A673 (cell line): ENCODE results near the gene RBM12. TPM values are rescaled to one million over a fixed set of nuclear protein-coding genes. Genes with fewer than 3 reads are reported as not detected.

Experiments
- BruUV-seq: library from RNA; stranded (reverse); fragments of 400-500 nt; replicated peaks from 2 replicates; lab custom pipeline; 2021; lab: Mats Ljungman, UMichigan
- CTCF ChIA-PET: fragments of 300-600 bp; sonication (Branson Sonifier 250); formaldehyde crosslinking; loops from one replicate; lab custom pipeline; 2022; ENCODE audit warnings: antibody characterized with exemption; lab: Charles Lee
- POLR2A ChIA-PET: fragments of 300-600 bp; sonication (Branson Sonifier 250); formaldehyde crosslinking; loops from one replicate; lab custom pipeline; 2022; ENCODE audit warnings: antibody characterized with exemption; ENCODE audit not compliant: low non-redundant PET; lab: Charles Lee
- DNase-seq: peaks from one replicate; pipeline ENCODE4 v3.0.0-alpha.2; 2015; ENCODE audit warnings: low spot score
- H3K27ac ChIP-seq: fragments of 200-600 bp; sonication (generic); 2 replicates; pipeline ENCODE4 v1.5.1; 2016; ENCODE audit warnings: mixed run types, low read depth, mild to moderate bottlenecking, mixed read lengths, antibody characterized with exemption, low read length; ENCODE audit not compliant: poor library complexity, severe bottlenecking
- H3K27me3 ChIP-seq: fragments of 200-600 bp; sonication (generic); replicated peaks from 2 replicates; pipeline ENCODE4 v1.6.1; 2017; ENCODE audit warnings: mixed run types, low read depth, mild to moderate bottlenecking, mixed read lengths, antibody characterized with exemption, low read length; ENCODE audit not compliant: insufficient read depth, poor library complexity
- H3K36me3 ChIP-seq: fragments of 200-600 bp; sonication (generic); 2 replicates; pipeline ENCODE4 v1.6.1; 2016; ENCODE audit warnings: mixed run types, mild to moderate bottlenecking, mixed read lengths, antibody characterized with exemption, low read length; ENCODE audit not compliant: insufficient read depth, poor library complexity, severe bottlenecking
- H3K4me1 ChIP-seq: fragments of 200-600 bp; sonication (generic); 2 replicates; pipeline ENCODE4 v1.6.1; 2017; ENCODE audit warnings: mixed run types, mild to moderate bottlenecking, mixed read lengths, antibody characterized with exemption, low read length; ENCODE audit not compliant: insufficient read depth, poor library complexity, severe bottlenecking
- H3K4me3 ChIP-seq: fragments of 200-600 bp; sonication (generic); 2 replicates; pipeline ENCODE4 v1.5.1; 2016; ENCODE audit warnings: low read depth, mixed run types, mild to moderate bottlenecking, mixed read lengths, low read length; ENCODE audit not compliant: poor library complexity, severe bottlenecking
- H3K9me3 ChIP-seq: fragments of 200-600 bp; sonication (generic); 2 replicates; pipeline ENCODE4 v1.6.1; 2016; ENCODE audit warnings: mixed run types, low read depth, mild to moderate bottlenecking, mixed read lengths, antibody characterized with exemption, low read length; ENCODE audit not compliant: poor library complexity, severe bottlenecking
- CTCF ChIP-seq: fragments of 300-800, 200-600 bp; sonication (generic); conservative IDR thresholded peaks from 2 replicates; pipeline ENCODE4 v1.5.1; 2017; ENCODE audit warnings: low read depth, mild to moderate bottlenecking, antibody characterized with exemption, low read length, moderate library complexity, mixed read lengths
- EZH2 ChIP-seq: fragments of 200-600 bp; sonication (generic); IDR thresholded peaks from 2 replicates; pipeline ENCODE4 v1.6.1; 2017; ENCODE audit warnings: borderline replicate concordance, low read depth, mild to moderate bottlenecking, mixed read lengths, antibody characterized with exemption, low read length; ENCODE audit not compliant: poor library complexity, severe bottlenecking
- intact Hi-C: fragments of 100-400 bp; cut with micrococcal nuclease; formaldehyde crosslinking; loops from one replicate; pipeline ENCODE4 v1.10.0; 2022; ENCODE audit not compliant: unreplicated experiment
- total RNA-seq: library from RNA; stranded (reverse); gene quantifications from 2 replicates; pipeline ENCODE4 v1.2.3, GENCODE V29; 2021

Gene RBM12
- total RNA-seq, 1 experiment from 2014 or later = 124 TPM

GRCh38 chr20:35641743-35642142, 23.0 kb downstream of the RBM12 start:
- H3K4me3 ChIP-seq = no peak overlapping the region

GRCh38 chr20:35640724-35641123, 24.0 kb downstream of the RBM12 start:
- ChIA-PET CTCF (no interaction called here), POLR2A (no interaction called here)
- Histone ChIP-seq H3K9me3 (no peaks in the 10 kb centered on the region), H3K27me3 (no peaks in the 10 kb centered on the region), H3K27ac (no peak overlapping the region), H3K4me1 (peaks cover 7% of the 10 kb centered on the region), H3K36me3 (no peaks in the 10 kb centered on the region), H3K4me3 (no peak overlapping the region)
- BruUV-seq = no TSS peak
- no peak for DNase-seq
- TF ChIP-seq CTCF (no peak), EZH2 (no peak)
- intact Hi-C loops = no loop called here

More at GRCh38 chr20:35641743-35642142, 23.0 kb downstream of the RBM12 start:
- Histone ChIP-seq H3K27me3 (no peaks in the 10 kb centered on the region), H3K4me1 (peaks cover 7% of the 10 kb centered on the region), H3K36me3 (peaks cover 4% of the 10 kb centered on the region), H3K9me3 (no peaks in the 10 kb centered on the region), H3K27ac (no peak overlapping the region)
- intact Hi-C loops = no loop called here
- TF ChIP-seq CTCF = no peak
- no peak for TF ChIP-seq EZH2
- BruUV-seq = no TSS peak
- CTCF ChIA-PET = interaction anchor here (0.6 kb wide), 1 partner anchor 47 kb away, joined by 3 read pairs; no protein-coding TSS in a partner anchor
- DNase-seq = no peak
- POLR2A ChIA-PET = no interaction called here

- POLR2A ChIA-PET = no interaction called here
Measured at GRCh38 chr20:35638751-35639150, 25.9 kb downstream of the RBM12 start.

More at GRCh38 chr20:35638751-35639150, 25.9 kb downstream of the RBM12 start:
- Histone ChIP-seq H3K4me3 (no peak overlapping the region), H3K9me3 (no peaks in the 10 kb centered on the region), H3K27me3 (no peaks in the 10 kb centered on the region), H3K36me3 (no peaks in the 10 kb centered on the region), H3K27ac (no peak overlapping the region), H3K4me1 (peaks cover 7% of the 10 kb centered on the region)
- TF ChIP-seq EZH2 = no peak
- no peak for TF ChIP-seq CTCF
- DNase-seq = no peak
- intact Hi-C loops = no loop called here
- no TSS peak for BruUV-seq
- CTCF ChIA-PET = no interaction called here
